ENCODE measurements around the gene MPG.

GRCh38 chr16:55571-56136, 22.4 kb upstream of the MPG start:
- TF ChIP-seq, protein P1, sequence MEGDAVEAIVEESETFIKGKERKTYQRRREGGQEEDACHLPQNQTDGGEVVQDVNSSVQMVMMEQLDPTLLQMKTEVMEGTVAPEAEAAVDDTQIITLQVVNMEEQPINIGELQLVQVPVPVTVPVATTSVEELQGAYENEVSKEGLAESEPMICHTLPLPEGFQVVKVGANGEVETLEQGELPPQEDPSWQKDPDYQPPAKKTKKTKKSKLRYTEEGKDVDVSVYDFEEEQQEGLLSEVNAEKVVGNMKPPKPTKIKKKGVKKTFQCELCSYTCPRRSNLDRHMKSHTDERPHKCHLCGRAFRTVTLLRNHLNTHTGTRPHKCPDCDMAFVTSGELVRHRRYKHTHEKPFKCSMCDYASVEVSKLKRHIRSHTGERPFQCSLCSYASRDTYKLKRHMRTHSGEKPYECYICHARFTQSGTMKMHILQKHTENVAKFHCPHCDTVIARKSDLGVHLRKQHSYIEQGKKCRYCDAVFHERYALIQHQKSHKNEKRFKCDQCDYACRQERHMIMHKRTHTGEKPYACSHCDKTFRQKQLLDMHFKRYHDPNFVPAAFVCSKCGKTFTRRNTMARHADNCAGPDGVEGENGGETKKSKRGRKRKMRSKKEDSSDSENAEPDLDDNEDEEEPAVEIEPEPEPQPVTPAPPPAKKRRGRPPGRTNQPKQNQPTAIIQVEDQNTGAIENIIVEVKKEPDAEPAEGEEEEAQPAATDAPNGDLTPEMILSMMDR (IDR thresholded peaks at IDR 0.05): no peak
- TF ChIP-seq TEAD4 (IDR thresholded peaks at IDR 0.05; ENCODE audit: borderline replicate concordance, insufficient read depth): no peak
- TF ChIP-seq POLR2AphosphoS5 (IDR thresholded peaks at IDR 0.05; ENCODE audit: low read depth, low read length): no peak
- TF ChIP-seq EP300 (IDR thresholded peaks at IDR 0.05; ENCODE audit: borderline replicate concordance in 1 of 2, low read depth in 1 of 2, low read length in 1 of 2): no peak
- no peak for TF ChIP-seq MAX (IDR thresholded peaks at IDR 0.05; ENCODE audit: low read depth)
- TF ChIP-seq, protein P2, sequence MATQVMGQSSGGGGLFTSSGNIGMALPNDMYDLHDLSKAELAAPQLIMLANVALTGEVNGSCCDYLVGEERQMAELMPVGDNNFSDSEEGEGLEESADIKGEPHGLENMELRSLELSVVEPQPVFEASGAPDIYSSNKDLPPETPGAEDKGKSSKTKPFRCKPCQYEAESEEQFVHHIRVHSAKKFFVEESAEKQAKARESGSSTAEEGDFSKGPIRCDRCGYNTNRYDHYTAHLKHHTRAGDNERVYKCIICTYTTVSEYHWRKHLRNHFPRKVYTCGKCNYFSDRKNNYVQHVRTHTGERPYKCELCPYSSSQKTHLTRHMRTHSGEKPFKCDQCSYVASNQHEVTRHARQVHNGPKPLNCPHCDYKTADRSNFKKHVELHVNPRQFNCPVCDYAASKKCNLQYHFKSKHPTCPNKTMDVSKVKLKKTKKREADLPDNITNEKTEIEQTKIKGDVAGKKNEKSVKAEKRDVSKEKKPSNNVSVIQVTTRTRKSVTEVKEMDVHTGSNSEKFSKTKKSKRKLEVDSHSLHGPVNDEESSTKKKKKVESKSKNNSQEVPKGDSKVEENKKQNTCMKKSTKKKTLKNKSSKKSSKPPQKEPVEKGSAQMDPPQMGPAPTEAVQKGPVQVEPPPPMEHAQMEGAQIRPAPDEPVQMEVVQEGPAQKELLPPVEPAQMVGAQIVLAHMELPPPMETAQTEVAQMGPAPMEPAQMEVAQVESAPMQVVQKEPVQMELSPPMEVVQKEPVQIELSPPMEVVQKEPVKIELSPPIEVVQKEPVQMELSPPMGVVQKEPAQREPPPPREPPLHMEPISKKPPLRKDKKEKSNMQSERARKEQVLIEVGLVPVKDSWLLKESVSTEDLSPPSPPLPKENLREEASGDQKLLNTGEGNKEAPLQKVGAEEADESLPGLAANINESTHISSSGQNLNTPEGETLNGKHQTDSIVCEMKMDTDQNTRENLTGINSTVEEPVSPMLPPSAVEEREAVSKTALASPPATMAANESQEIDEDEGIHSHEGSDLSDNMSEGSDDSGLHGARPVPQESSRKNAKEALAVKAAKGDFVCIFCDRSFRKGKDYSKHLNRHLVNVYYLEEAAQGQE (IDR thresholded peaks at IDR 0.05; ENCODE audit: low read depth, low read length): no peak
- no peak for TF ChIP-seq MXI1 (IDR thresholded peaks at IDR 0.05; ENCODE audit: low read depth, low read length)
- no peak for TF ChIP-seq RFX5 (IDR thresholded peaks at IDR 0.05; ENCODE audit: low read length)
- no peak for TF ChIP-seq RXRA (IDR thresholded peaks at IDR 0.05; ENCODE audit: borderline replicate concordance, low read depth)
